IPS-NIHi11 (cell line): ENCODE measurements around the gene TCERG1L.
A peak's percentile ranks its signal among the peaks of the same experiment; 100 is the strongest.
"Not testable (repeated sequence)": the region's sequence is repeated elsewhere in the genome, so short reads cannot be mapped to it uniquely, and the experiment has no call there.

Source experiments
- DNase-seq: peaks from one replicate; pipeline ENCODE4 v3.0.0; 2012; ENCODE audit warnings: mixed read lengths, low spot score

Gene TCERG1L

GRCh38 chr10:131311661-131312477 lies at the start of gene TCERG1L:
Gene TCERG1L, minus strand, starts transcription at chr10:131311721. Its CDS starts 86 bp downstream, at chr10:131311635.
- peak; percentile 66 for DNase-seq

- DNase-seq = peak; percentile 31
Measured at GRCh38 chr10:131358741-131359442, 47.4 kb upstream of the TCERG1L start.

- no peak for DNase-seq
Measured at GRCh38 chr10:131356442-131356841, 44.9 kb upstream of the TCERG1L start.

- DNase-seq = no peak
Measured at GRCh38 chr10:131355881-131356280, 44.4 kb upstream of the TCERG1L start.

- DNase-seq = no peak
Measured at GRCh38 chr10:131355056-131355455, 43.5 kb upstream of the TCERG1L start.

- peak; percentile 42 for DNase-seq
Measured at GRCh38 chr10:131354380-131354779, 42.9 kb upstream of the TCERG1L start.

GRCh38 chr10:131352765-131353290 lies 41.3 kb upstream of the TCERG1L start:
- no peak for DNase-seq

GRCh38 chr10:131350660-131351059 lies 39.1 kb upstream of the TCERG1L start:
- no peak for DNase-seq

- DNase-seq = peak; percentile 41
Measured at GRCh38 chr10:131350245-131350644, 38.7 kb upstream of the TCERG1L start.

- DNase-seq = no peak
Measured at GRCh38 chr10:131346456-131346855, 34.9 kb upstream of the TCERG1L start.

- no peak for DNase-seq
Measured at GRCh38 chr10:131345691-131346090, 34.2 kb upstream of the TCERG1L start.

- DNase-seq = no peak
Measured at GRCh38 chr10:131344747-131345146, 33.2 kb upstream of the TCERG1L start.

GRCh38 chr10:131337741-131338140 lies 26.2 kb upstream of the TCERG1L start:
- DNase-seq = no peak

GRCh38 chr10:131332821-131333220 lies 21.3 kb upstream of the TCERG1L start:
- no peak for DNase-seq

GRCh38 chr10:131323880-131324279 lies 12.4 kb upstream of the TCERG1L start:
- no peak for DNase-seq

- DNase-seq = no peak
Measured at GRCh38 chr10:131323025-131323424, 11.5 kb upstream of the TCERG1L start.

GRCh38 chr10:131322575-131322974 lies 11.1 kb upstream of the TCERG1L start:
- not testable (repeated sequence) for DNase-seq

- no peak for DNase-seq
Measured at GRCh38 chr10:131320860-131321604, 9.5 kb upstream of the TCERG1L start.

- DNase-seq = no peak
Measured at GRCh38 chr10:131318814-131319213, 7.3 kb upstream of the TCERG1L start.

GRCh38 chr10:131318291-131318690 lies 6.8 kb upstream of the TCERG1L start:
- DNase-seq = no peak

- DNase-seq = no peak
Measured at GRCh38 chr10:131316321-131317075, 5.0 kb upstream of the TCERG1L start.

- DNase-seq = no peak
Measured at GRCh38 chr10:131315344-131315743, 3.8 kb upstream of the TCERG1L start.
